GM23248 (cell line): ENCODE results near the gene TCF4. TPM values are rescaled to one million over a fixed set of nuclear protein-coding genes. Genes with fewer than 3 reads are reported as not detected.

Source experiments
- DNase-seq: peaks from one replicate; pipeline ENCODE4 v3.0.0-alpha.2; 2015
- H2AFZ ChIP-seq: fragments of 200-600 bp; sonication (generic); 2 replicates; pipeline ENCODE4 v1.6.1; 2016; ENCODE audit warnings: antibody characterized with exemption
- H3F3A ChIP-seq: fragments of 200-600 bp; sonication (generic); 2 replicates; pipeline ENCODE4 v1.6.1; 2016; ENCODE audit warnings: mild to moderate bottlenecking, antibody characterized with exemption, mixed run types; ENCODE audit not compliant: insufficient read depth
- H3K27ac ChIP-seq: fragments of 200-600 bp; sonication (generic); 2 replicates; pipeline ENCODE4 v1.5.1; 2016; ENCODE audit warnings: mild to moderate bottlenecking
- H3K27me3 ChIP-seq: fragments of 200-600 bp; sonication (generic); replicated peaks from 2 replicates; pipeline ENCODE4 v1.6.1; 2016; ENCODE audit warnings: mild to moderate bottlenecking; ENCODE audit not compliant: insufficient read depth
- H3K36me3 ChIP-seq: fragments of 200-600 bp; sonication (generic); 2 replicates; pipeline ENCODE4 v1.6.1; 2016; ENCODE audit warnings: low read depth, mild to moderate bottlenecking
- H3K4me1 ChIP-seq: fragments of 200-600 bp; sonication (generic); 2 replicates; pipeline ENCODE4 v1.6.1; 2016; ENCODE audit warnings: mild to moderate bottlenecking; ENCODE audit not compliant: insufficient read depth
- H3K4me2 ChIP-seq: fragments of 200-600 bp; sonication (generic); one replicate; pipeline ENCODE4 v1.6.1; 2016; ENCODE audit warnings: mild to moderate bottlenecking; ENCODE audit not compliant: unreplicated experiment
- H3K4me3 ChIP-seq: fragments of 200-600 bp; sonication (generic); 2 replicates; pipeline ENCODE4 v1.5.1; 2016; ENCODE audit warnings: mild to moderate bottlenecking
- H3K79me2 ChIP-seq: fragments of 200-600 bp; sonication (generic); 2 replicates; pipeline ENCODE4 v1.6.1; 2016; ENCODE audit warnings: mild to moderate bottlenecking; ENCODE audit not compliant: insufficient read depth
- H3K9ac ChIP-seq: fragments of 200-600 bp; sonication (generic); 2 replicates; pipeline ENCODE4 v1.6.1; 2016; ENCODE audit warnings: mild to moderate bottlenecking
- H3K9me2 ChIP-seq: fragments of 200-600 bp; sonication (generic); 2 replicates; pipeline ENCODE4 v1.6.1; 2016; ENCODE audit warnings: mixed run types, mild to moderate bottlenecking, moderate library complexity; ENCODE audit not compliant: insufficient read depth
- H3K9me3 ChIP-seq: fragments of 200-600 bp; sonication (generic); one replicate; pipeline ENCODE4 v1.6.1; 2017; ENCODE audit warnings: low read depth
- H4K20me1 ChIP-seq: fragments of 200-600 bp; sonication (generic); 2 replicates; pipeline ENCODE4 v1.6.0; 2016; ENCODE audit not compliant: insufficient read depth
- EZH2 ChIP-seq: fragments of 200-600 bp; sonication (generic); IDR thresholded peaks from 2 replicates; pipeline ENCODE4 v1.6.1; 2018; ENCODE audit warnings: antibody characterized with exemption, mild to moderate bottlenecking; ENCODE audit not compliant: insufficient read depth, poor library complexity, severe bottlenecking
- EZH2phosphoT487 ChIP-seq: fragments of 200-600 bp; sonication (generic); IDR thresholded peaks from 2 replicates; pipeline ENCODE4 v1.6.1; 2018; ENCODE audit warnings: antibody characterized with exemption, moderate library complexity, mild to moderate bottlenecking, low read depth; ENCODE audit not compliant: insufficient read depth
- WGBS, 2 experiments: methylation state at CpG; one replicate each; pipeline ENCODE4 v1.1.6; 2015 to 2017; ENCODE audit warnings: low lambda C conversion rate in 2 of 2, low coverage in 1 of 2; ENCODE audit errors: missing lambda C conversion rate in 2 of 2; 5-methylcytosine and 5-hydroxymethylcytosine counted together
- in situ Hi-C: fragments of 300-500 bp; cut with MboI; formaldehyde crosslinking; loops from 2 replicates; pipeline ENCODE4 v1.15.0; 2020
- polyA plus RNA-seq: library from polyadenylated mRNA; unstranded; fragments of >200 nt; fragmentation: Nextera tagmentation; extraction: Ambion mirVana; gene quantifications from 2 replicates; pipeline ENCODE4 v1.2.1, GENCODE V29; 2016
- total RNA-seq: library from RNA; depleted of rRNA; stranded (reverse); fragments of >200 nt; shearing (Covaris generic); gene quantifications from 2 replicates; pipeline ENCODE4 v1.2.3, GENCODE V29; 2014

TCF4 gene
- total and polyA plus RNA-seq, 2 experiments from 2014 or later: 54.5 to 59.3 TPM

- no peaks in the 10 kb centered on the region for H4K20me1 ChIP-seq
Measured at GRCh38 chr18:55549474-55550104, 38.4 kb downstream of the TCF4 start.

GRCh38 chr18:55547705-55548056 is 40.3 kb downstream of the TCF4 start:
- Histone ChIP-seq H2AFZ (no peak overlapping the region), H3K9me2 (no peaks in the 10 kb centered on the region), H3K79me2 (peaks cover 98% of the 10 kb centered on the region), H3K27ac (no peak overlapping the region), H3F3A (peaks cover 23% of the 10 kb centered on the region), H3K9ac (peak overlapping the region; percentile 75; the same call in 1 of the 2 replicates), H3K27me3 (no peaks in the 10 kb centered on the region), H3K4me2 (no peak overlapping the region), H3K9me3 (no peaks in the 10 kb centered on the region), H3K4me3 (no peak overlapping the region), H3K4me1 (peaks cover 13% of the 10 kb centered on the region; the same call in 1 of the 2 replicates), H3K36me3 (no peaks in the 10 kb centered on the region), H4K20me1 (no peaks in the 10 kb centered on the region)
- in situ Hi-C loops: no loop called here
- 85 to 91% methylated on average over 5 of the region's 5 CpGs for WGBS, 2 experiments
- DNase-seq: no peak
- TF ChIP-seq EZH2phosphoT487: no peak
- no peak for TF ChIP-seq EZH2

More at GRCh38 chr18:55549474-55550104, 38.4 kb downstream of the TCF4 start:
- H3K4me2 ChIP-seq: no peak overlapping the region
- H2AFZ ChIP-seq: no peak overlapping the region
- peaks cover 13% of the 10 kb centered on the region; the same call in 1 of the 2 replicates for H3K4me1 ChIP-seq
- no peak for DNase-seq
- no peak for TF ChIP-seq EZH2phosphoT487
- TF ChIP-seq EZH2: no peak
- H3K27ac ChIP-seq: no peak overlapping the region
- 98 to 99% methylated on average over 5 of the region's 5 CpGs for WGBS, 2 experiments
- in situ Hi-C loops: no loop called here
- no peak overlapping the region for H3K4me3 ChIP-seq
- H3K27me3 ChIP-seq: no peaks in the 10 kb centered on the region
- H3K36me3 ChIP-seq: no peaks in the 10 kb centered on the region
- no peaks in the 10 kb centered on the region for H3K9me2 ChIP-seq
- peaks cover 23% of the 10 kb centered on the region for H3F3A ChIP-seq
- no peaks in the 10 kb centered on the region for H3K9me3 ChIP-seq
- H3K79me2 ChIP-seq: peaks cover 97% of the 10 kb centered on the region
- H3K9ac ChIP-seq: no peak overlapping the region

GRCh38 chr18:55546851-55547704 is 40.9 kb downstream of the TCF4 start:
- in situ Hi-C loops: no loop called here
- no peak for TF ChIP-seq EZH2phosphoT487
- no peak for TF ChIP-seq EZH2
- H3K9me2 ChIP-seq: no peaks in the 10 kb centered on the region
- peak overlapping the region; percentile 82 for H3K4me2 ChIP-seq
- H3F3A ChIP-seq: peaks cover 23% of the 10 kb centered on the region
- DNase-seq: peak; percentile 79
- H3K9me3 ChIP-seq: no peaks in the 10 kb centered on the region
- H3K27me3 ChIP-seq: no peaks in the 10 kb centered on the region
- H3K27ac ChIP-seq: peak overlapping the region; percentile 71
- H3K4me1 ChIP-seq: peaks cover 13% of the 10 kb centered on the region; the same call in 1 of the 2 replicates
- H3K4me3 ChIP-seq: peak overlapping the region; percentile 76
- peak overlapping the region; percentile 75 for H3K9ac ChIP-seq
- peaks cover 98% of the 10 kb centered on the region for H3K79me2 ChIP-seq
- H3K36me3 ChIP-seq: no peaks in the 10 kb centered on the region
- H4K20me1 ChIP-seq: no peaks in the 10 kb centered on the region
- 2 to 3% methylated on average over 5 of the region's 5 CpGs for WGBS, 2 experiments
- H2AFZ ChIP-seq: peak overlapping the region; percentile 82

- no peak for DNase-seq
- Histone ChIP-seq H3K4me2 (no peak overlapping the region), H3F3A (peaks cover 29% of the 10 kb centered on the region), H3K4me1 (peaks cover 21% of the 10 kb centered on the region; the same call in 1 of the 2 replicates), H3K9ac (no peak overlapping the region), H3K79me2 (peaks cover 98% of the 10 kb centered on the region), H3K4me3 (no peak overlapping the region), H3K9me3 (no peaks in the 10 kb centered on the region), H3K27me3 (no peaks in the 10 kb centered on the region), H4K20me1 (no peaks in the 10 kb centered on the region), H3K36me3 (no peaks in the 10 kb centered on the region), H3K27ac (no peak overlapping the region), H2AFZ (no peak overlapping the region), H3K9me2 (no peaks in the 10 kb centered on the region)
- in situ Hi-C loops: no loop called here
- TF ChIP-seq EZH2phosphoT487 (no peak), EZH2 (no peak)
- WGBS, 2 experiments: 36 to 50% methylated on average over 1 of the region's 1 CpG
Measured at GRCh38 chr18:55544014-55544413, 44.0 kb downstream of the TCF4 start.
